ENCODE data around the gene GNAT2.

Gene GNAT2

GRCh38 chr1:109557520-109557919, 61.9 kb downstream of the GNAT2 start:
- no peak for DNase-seq (ENCODE audit: insufficient read length, low spot score)
- TF ChIP-seq POLR2A (IDR thresholded peaks at IDR 0.05; ENCODE audit: low read depth, low read length) = no peak
- TF ChIP-seq PAX5 (IDR thresholded peaks at IDR 0.05; ENCODE audit: insufficient read depth, low read length, severe bottlenecking) = no peak
- TF ChIP-seq POLR2AphosphoS5 (IDR thresholded peaks at IDR 0.05; ENCODE audit: low read depth, low read length) = no peak
- no peak for TF ChIP-seq TAF1 (IDR thresholded peaks at IDR 0.05; ENCODE audit: low read depth, low read length)
- TF ChIP-seq SPI1 (IDR thresholded peaks at IDR 0.05; ENCODE audit: low read depth, low read length) = no peak
- no peak for TF ChIP-seq POU2F2 (IDR thresholded peaks at IDR 0.05; ENCODE audit: low read depth, low read length)
- FAIRE-seq = no peak

GRCh38 chr1:109556563-109556962, 62.9 kb downstream of the GNAT2 start:
- FAIRE-seq (no peak), DNase-seq (ENCODE audit: insufficient read length, low spot score) (no peak)
- TF ChIP-seq TAF1 (IDR thresholded peaks at IDR 0.05; ENCODE audit: low read depth, low read length) = no peak
- TF ChIP-seq POLR2AphosphoS5 (IDR thresholded peaks at IDR 0.05; ENCODE audit: low read depth, low read length) = no peak
- TF ChIP-seq POLR2A (IDR thresholded peaks at IDR 0.05; ENCODE audit: low read depth, low read length) = no peak
- no peak for TF ChIP-seq POU2F2 (IDR thresholded peaks at IDR 0.05; ENCODE audit: low read depth, low read length)
- no peak for TF ChIP-seq SPI1 (IDR thresholded peaks at IDR 0.05; ENCODE audit: low read depth, low read length)
- TF ChIP-seq PAX5 (IDR thresholded peaks at IDR 0.05; ENCODE audit: insufficient read depth, low read length, severe bottlenecking) = no peak
